ENCODE results near the gene SMC3. TPM values are rescaled to one million over a fixed set of nuclear protein-coding genes. Genes with fewer than 3 reads are reported as not detected.

SMC3 gene
- total RNA-seq, 1 donor from 2014 or later: 94.6 TPM

GRCh38 chr10:110632591-110633215, 65.2 kb downstream of the SMC3 start:
- no peaks in the 10 kb centered on the region for H3K9me3 Mint-ChIP-seq (ENCODE audit: low read depth)

GRCh38 chr10:110634527-110635209, 67.2 kb downstream of the SMC3 start:
- no peak for DNase-seq (ENCODE audit: low spot score, unreplicated experiment)
- peaks cover 12% of the 10 kb centered on the region for H3K4me1 Mint-ChIP-seq (ENCODE audit: low read depth)

More at GRCh38 chr10:110632591-110633215, 65.2 kb downstream of the SMC3 start:
- Mint-ChIP-seq H3K36me3 (ENCODE audit: insufficient read depth) (no peaks in the 10 kb centered on the region), H3K4me3 (ENCODE audit: low read depth) (no peak overlapping the region), H3K4me1 (ENCODE audit: low read depth) (peaks cover 20% of the 10 kb centered on the region), H3K27me3 (no peaks in the 10 kb centered on the region), H3K27ac (no peak overlapping the region)
- DNase-seq (ENCODE audit: low spot score, unreplicated experiment): no peak
- no peak for TF ChIP-seq CTCF (IDR thresholded peaks at IDR 0.05; ENCODE audit: unreplicated experiment)

GRCh38 chr10:110636572-110636931, 69.1 kb downstream of the SMC3 start:
- no peaks in the 10 kb centered on the region for H3K36me3 Mint-ChIP-seq (ENCODE audit: insufficient read depth)
- no peak for DNase-seq (ENCODE audit: low spot score, unreplicated experiment)
- no peak for TF ChIP-seq CTCF (IDR thresholded peaks at IDR 0.05; ENCODE audit: unreplicated experiment)
- no peak overlapping the region for H3K4me3 Mint-ChIP-seq (ENCODE audit: low read depth)
- H3K27me3 Mint-ChIP-seq: peaks cover 13% of the 10 kb centered on the region
- H3K4me1 Mint-ChIP-seq (ENCODE audit: low read depth): peaks cover 13% of the 10 kb centered on the region
- H3K27ac Mint-ChIP-seq: no peak overlapping the region
- H3K9me3 Mint-ChIP-seq (ENCODE audit: low read depth): no peaks in the 10 kb centered on the region

More at GRCh38 chr10:110634527-110635209, 67.2 kb downstream of the SMC3 start:
- Mint-ChIP-seq H3K27me3 (peaks cover 4% of the 10 kb centered on the region), H3K27ac (no peak overlapping the region), H3K4me3 (ENCODE audit: low read depth) (no peak overlapping the region), H3K9me3 (ENCODE audit: low read depth) (no peaks in the 10 kb centered on the region), H3K36me3 (ENCODE audit: insufficient read depth) (no peaks in the 10 kb centered on the region)
- no peak for TF ChIP-seq CTCF (IDR thresholded peaks at IDR 0.05; ENCODE audit: unreplicated experiment)

- H3K27me3 Mint-ChIP-seq: peaks cover 18% of the 10 kb centered on the region
- TF ChIP-seq CTCF (IDR thresholded peaks at IDR 0.05; ENCODE audit: unreplicated experiment): no peak
- no peaks in the 10 kb centered on the region for H3K9me3 Mint-ChIP-seq (ENCODE audit: low read depth)
- DNase-seq (ENCODE audit: low spot score, unreplicated experiment): no peak
- peaks cover 13% of the 10 kb centered on the region for H3K4me1 Mint-ChIP-seq (ENCODE audit: low read depth)
- no peak overlapping the region for H3K4me3 Mint-ChIP-seq (ENCODE audit: low read depth)
- H3K36me3 Mint-ChIP-seq (ENCODE audit: insufficient read depth): no peaks in the 10 kb centered on the region
- no peak overlapping the region for H3K27ac Mint-ChIP-seq
These were observed 69.5 kb downstream of the SMC3 start for GRCh38 chr10:110636932-110637557.

GRCh38 chr10:110637558-110638053, 70.1 kb downstream of the SMC3 start:
- DNase-seq (ENCODE audit: low spot score, unreplicated experiment): no peak
- Mint-ChIP-seq H3K27me3 (peaks cover 24% of the 10 kb centered on the region), H3K36me3 (ENCODE audit: insufficient read depth) (no peaks in the 10 kb centered on the region), H3K27ac (peak overlapping the region; percentile 39), H3K4me3 (ENCODE audit: low read depth) (no peak overlapping the region), H3K4me1 (ENCODE audit: low read depth) (peaks cover 13% of the 10 kb centered on the region), H3K9me3 (ENCODE audit: low read depth) (no peaks in the 10 kb centered on the region)
- no peak for TF ChIP-seq CTCF (IDR thresholded peaks at IDR 0.05; ENCODE audit: unreplicated experiment)
